HG03571 (cell line): ENCODE results near the gene TMEM92.

Experiments
- ATAC-seq: cut with Tn5 transposase; IDR thresholded peaks from one replicate; pipeline ENCODE4 v1.9.1; 2021; ENCODE audit not compliant: unreplicated experiment

TMEM92 gene

DNA sequence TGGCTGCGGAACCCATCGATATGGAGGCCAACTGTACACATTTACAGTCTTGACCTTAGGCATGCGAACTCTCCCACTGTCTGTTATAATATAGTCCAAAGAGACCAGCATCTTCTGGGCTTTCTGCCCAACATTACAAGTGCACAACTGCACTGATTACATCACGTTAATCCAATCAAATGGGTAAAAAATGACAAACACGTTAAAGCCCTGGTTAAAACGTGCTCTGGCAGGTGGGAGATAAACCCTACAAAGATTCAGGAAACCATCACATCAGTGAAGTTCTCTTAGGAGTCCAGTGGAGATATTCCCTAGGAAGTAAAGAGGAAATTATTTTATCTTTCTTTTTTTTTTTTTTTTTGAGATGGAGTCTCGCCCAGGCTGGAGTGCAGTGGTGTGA, 48.0 kb downstream of the TMEM92 start:
- ATAC-seq, result no peak

DNA sequence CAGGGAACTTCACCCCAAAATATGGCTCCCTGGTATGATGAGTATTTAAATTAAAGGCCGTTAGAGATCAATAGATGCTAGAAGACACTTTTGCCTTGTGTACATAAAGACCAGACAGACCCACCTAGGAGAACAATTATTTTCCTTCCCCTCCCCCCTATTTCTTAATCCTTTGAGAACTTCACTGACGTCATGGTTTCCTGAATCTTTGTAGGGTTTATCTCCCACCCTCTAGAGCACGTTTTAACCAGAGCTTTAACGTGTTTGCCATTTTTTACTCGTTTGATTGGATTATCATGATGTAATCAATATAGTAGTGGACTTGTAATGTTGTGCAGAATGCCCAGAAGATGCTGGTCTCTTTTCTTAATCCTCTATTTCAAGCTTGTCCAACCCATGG, 48.8 kb downstream of the TMEM92 start:
- ATAC-seq, result no peak

DNA sequence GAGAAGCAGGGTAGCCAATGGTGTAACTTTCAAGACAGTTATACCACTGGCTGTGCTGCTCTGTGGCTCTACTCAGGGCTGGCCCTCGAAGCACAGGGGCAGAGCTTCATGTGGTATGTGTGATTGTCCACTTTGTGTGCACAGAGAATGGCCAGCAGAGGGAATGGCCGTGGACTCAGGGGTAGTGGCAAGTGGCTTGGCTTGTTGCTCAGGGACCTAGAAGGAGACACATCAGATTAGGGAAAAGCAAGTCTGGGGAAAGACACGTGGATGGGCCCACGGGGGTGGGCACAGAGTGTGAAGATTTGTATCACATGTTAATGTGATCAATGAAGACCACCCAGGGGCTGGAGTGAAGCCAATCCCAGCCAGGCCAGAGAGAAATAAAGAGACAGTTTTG, 51.6 kb downstream of the TMEM92 start:
- no peak for ATAC-seq

DNA sequence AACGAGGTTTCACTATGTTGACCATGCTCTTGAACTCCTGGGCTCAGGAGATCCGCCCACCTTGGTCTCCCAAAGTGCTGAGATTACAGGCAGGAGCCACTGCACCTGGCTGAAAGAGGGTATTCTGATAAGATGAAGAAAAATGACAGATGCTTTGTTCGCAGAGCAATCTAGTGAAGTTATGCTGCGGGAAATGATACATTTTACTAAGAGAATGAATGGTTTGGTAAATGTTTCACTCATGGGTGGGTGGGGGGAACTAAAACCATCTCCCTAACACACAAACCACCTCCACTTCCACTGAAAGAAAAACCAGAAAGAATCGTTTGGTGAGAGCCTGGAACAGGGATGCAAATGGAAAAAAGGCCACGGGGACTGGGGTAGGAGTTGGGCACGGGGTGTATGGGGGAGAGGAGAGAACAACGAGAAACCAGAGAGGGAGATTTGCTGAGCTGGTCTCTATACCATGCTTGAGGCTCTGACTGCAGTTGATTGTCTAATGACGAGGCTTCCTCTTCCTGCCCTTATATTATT, 52.6 kb downstream of the TMEM92 start:
- no peak for ATAC-seq

DNA sequence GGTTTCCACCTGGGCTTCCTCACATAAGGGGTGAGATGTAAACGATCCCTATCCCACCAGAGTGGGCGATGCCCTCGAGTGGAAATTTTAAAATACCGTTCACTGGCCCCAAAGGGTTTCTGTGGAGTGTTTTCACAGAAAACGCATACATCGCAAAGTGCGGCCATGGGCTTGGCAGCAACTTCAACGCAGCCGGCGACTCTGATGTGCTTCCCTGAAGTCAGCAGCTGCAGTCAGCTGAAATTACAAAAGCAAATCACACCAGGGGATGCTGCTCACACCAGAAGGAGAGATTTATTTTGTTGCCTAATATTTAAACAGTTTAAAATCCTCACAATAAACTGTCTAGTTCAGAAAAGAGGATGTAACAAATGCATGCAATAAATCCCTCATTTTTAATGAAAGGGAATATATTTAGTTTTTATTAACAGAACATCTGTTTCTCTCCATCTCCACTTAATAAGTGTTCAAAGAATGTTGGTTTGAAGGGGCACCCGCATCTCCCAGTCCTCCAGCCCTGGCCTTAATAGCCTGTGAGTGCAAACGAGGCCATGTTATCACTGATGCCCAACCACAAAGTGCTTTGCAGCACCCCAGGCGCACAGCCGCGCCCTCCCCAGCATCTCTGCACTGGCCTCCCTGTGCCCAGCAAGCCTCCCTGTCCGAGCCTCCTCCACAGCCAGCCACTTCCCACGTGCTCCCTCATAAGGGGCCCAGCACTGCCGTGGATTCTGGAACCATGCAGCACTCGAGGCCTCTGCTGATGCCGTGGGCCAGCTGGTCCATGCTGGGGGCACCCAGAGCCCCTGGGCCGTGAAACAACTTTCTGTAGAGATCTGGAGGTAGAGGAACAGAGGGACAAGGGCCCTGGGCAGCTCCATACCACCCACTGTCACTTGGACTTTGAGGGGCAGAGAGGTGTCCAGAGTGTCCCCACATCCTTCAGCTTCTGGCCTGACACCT, 54.4 kb downstream of the TMEM92 start:
- no peak for ATAC-seq

DNA sequence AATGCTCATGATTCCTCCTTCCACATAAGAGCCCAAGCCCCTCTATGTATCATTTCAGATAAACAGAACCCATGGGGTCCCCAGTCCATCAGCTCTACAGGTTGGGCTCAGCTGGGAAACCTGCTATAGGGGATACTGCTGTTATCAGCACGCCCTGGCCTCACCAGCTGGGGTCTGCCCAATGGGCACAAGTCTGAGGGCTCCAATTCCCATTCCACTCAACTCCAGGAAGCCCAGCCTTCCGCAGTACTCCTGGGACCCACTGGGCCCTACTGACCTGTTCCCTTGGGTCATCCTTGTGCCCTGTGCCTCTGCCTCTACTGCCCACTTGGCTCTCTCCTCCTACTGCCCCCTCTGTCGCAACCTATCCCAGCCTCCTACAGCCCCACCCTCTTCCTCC, 55.5 kb downstream of the TMEM92 start:
- ATAC-seq, result no peak

DNA sequence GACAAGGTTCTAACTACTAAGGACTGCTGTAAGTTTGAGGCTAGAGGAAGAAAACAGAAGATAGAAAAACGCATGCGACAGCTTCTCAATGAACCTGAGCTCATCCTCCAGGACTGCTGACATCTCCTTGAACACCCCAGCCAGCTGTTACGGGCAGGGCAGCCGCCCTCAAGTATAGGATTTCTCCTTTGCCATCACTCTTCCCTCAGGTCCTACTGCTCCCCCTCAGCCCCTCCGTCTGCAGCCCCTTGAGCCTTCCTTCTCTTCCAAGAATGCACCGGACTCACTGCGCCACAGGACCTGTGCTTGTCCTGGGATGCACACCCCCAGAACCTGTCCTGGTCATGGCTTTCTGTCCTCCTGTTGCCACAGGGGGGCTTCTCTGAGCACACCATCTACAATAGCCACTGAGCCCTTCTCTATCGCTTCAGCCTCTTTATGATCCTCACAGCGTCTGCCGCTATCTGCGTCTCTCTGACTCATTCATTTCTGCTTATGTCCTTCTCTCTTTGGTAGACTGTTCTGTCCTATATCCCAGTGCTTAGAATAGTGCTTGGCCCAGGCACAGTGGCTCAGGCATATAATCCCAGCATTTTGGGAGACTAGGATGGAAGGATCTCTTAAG, 56.0 kb downstream of the TMEM92 start:
- no peak for ATAC-seq
